ENCODE data around the gene ITSN1.

Gene ITSN1

GRCh38 chr21:33733601-33734000, 91.3 kb downstream of the ITSN1 start:
- no peak for DNase-seq

DNA sequence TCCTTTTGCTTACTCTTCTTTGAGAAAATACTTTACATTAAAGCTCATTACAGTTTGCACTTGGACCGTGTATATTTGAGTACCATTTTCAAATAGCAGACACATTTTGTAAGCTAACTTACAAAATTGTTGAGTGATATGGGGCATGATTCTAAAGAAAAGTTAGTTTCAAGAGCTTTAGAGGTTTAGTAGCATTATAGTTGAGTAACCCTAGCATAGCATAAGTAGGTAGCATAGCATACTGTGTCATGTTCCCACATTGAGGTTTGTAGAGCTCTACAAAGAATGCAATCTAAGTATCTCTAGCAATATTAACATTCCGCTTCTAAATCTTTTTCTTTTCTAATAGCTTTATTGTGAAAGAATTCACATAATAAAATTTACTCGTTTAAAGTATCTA, 92.0 kb downstream of the ITSN1 start:
- DNase-seq, result no peak

DNA sequence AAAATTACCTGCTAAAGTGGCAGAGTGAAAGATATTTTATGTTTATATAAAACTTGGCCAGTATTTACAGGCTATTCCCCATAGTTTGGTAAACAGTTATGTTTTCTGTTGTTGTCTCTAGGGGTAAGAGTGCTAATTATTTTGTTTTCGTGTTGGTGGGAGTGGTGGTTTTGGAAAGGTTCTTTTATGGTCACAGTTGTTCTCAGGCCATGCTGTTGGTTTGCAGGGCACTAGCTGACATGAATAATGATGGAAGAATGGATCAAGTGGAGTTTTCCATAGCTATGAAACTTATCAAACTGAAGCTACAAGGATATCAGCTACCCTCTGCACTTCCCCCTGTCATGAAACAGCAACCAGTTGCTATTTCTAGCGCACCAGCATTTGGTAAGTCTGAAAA, 92.5 kb downstream of the ITSN1 start:
- no peak for DNase-seq

DNA sequence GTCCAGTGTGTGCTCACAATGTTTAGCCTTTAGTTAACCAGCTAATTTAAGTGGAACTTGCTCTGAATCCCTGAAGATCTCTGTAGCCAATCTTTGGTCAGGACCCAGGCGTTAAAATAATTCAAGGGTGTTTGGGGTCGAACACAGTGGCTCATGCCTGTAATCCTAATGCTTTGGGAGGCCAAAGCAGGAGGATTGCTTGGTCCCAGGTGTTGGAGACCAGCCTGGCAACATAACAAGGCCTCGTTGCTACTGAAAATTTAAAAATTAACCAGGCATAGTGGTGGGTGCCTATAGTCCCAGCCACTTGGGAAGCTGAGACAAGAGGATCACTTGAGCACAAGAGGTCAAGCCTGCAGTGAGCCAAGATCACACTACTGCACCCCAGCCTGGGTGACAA, 94.3 kb downstream of the ITSN1 start:
- DNase-seq, result no peak

GRCh38 chr21:33739701-33740100, 97.4 kb downstream of the ITSN1 start:
- DNase-seq, result no peak

DNA sequence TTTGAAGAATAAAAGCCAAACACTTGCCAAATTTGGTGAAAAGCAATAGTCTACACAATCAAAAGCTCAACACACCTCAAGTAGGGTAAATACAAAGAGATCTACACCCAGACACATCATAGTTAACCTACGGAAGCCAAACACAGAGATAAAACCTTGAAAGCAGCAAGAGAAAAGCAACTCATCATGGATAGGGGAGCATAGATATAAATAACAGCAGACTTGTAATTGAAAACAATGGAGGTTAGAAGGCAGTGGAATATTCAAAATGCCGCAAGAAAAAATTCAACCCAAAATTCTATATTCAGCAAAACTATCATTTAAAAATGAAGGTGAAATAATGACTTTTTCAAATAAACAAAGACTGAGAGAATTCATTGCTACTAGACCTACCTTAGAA, 105.1 kb downstream of the ITSN1 start:
- DNase-seq, result no peak

GRCh38 chr21:33748903-33749302, 106.6 kb downstream of the ITSN1 start:
- no peak for DNase-seq

DNA sequence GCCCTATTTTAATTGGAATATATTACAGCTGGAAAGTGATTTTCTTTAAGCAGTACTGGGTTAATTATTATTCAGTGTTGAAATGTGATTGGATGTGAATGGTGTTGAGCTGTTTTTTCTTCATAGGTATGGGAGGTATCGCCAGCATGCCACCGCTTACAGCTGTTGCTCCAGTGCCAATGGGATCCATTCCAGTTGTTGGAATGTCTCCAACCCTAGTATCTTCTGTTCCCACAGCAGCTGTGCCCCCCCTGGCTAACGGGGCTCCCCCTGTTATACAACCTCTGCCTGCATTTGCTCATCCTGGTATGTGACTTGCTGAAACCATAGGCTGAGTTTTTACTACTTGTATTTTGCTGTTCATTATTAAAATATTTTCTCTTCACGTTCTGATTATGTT, 107.7 kb downstream of the ITSN1 start:
- DNase-seq, result no peak

GRCh38 chr21:33751120-33751519, 108.8 kb downstream of the ITSN1 start:
- no peak for DNase-seq

DNA sequence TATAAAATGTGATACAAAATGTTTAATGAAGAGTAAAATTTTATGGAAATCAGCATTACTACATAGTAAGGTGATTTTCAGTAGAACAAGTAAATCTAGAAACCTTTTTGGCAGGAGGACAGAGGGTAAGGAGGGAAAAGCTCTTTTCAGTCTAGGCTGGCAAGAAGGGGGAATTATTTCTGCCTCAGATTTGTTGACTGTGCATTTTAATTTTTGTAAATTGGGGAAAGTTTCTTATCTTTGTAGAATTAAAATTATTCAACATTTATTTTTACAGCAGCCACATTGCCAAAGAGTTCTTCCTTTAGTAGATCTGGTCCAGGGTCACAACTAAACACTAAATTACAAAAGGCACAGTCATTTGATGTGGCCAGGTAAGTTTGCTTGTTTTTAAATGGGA, 109.2 kb downstream of the ITSN1 start:
- DNase-seq, result no peak

- no peak for DNase-seq
These were observed 110.0 kb downstream of the ITSN1 start for GRCh38 chr21:33752260-33752659.

GRCh38 chr21:33753886-33754285, 111.6 kb downstream of the ITSN1 start:
- no peak for DNase-seq

- DNase-seq, result no peak
These were observed 112.2 kb downstream of the ITSN1 start for GRCh38 chr21:33754481-33754880.

DNA sequence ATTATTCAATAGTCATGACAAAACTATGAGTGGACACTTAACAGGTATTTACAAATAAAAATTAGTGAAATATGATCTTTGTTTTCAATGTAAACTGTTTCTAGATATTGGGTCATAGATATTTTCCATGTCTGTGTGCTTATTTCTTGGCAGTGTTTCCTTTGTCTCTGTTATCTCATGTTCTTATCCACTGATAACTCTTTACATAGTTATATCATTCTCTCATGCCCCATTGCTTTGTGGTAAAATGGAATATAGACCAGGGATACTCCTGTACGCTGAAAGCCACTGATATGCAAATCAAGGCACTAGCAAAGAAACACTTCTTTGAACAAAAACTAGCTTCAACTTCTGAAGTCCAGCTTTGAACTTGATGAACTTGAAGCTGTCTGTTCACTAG, 113.1 kb downstream of the ITSN1 start:
- no peak for DNase-seq

GRCh38 chr21:33760641-33761440, 118.5 kb downstream of the ITSN1 start:
- DNase-seq, result no peak

DNA sequence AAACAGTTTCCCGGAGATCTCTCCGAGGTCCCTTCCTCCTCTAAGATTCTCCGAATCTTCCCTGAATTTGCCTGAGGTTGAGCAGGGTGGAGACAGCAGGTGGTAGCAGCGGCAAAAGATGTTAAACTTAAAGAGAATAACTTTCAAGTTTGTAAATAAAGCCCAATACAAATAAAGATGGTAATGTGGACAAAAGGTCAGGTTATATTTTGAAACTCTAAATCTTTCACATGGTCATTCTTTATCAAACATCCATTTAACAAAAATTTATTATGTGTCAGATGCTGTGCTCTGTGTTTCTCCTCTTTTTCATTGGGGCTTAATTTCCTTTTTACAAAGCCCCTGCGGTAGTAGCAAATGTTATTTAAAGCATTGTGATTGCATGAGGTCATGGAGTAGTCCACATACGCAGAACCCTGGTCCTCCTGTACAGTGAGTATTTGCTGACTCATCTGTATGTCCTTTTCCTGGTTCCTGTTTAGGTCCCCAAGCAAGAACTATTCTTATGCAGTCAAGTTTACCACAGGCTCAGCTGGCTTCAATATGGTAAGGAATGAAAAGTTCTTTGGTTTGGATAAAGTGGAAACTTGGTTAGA, 119.2 kb downstream of the ITSN1 start:
- DNase-seq, result no peak

GRCh38 chr21:33762803-33763581, 120.7 kb downstream of the ITSN1 start:
- DNase-seq, result no peak

- DNase-seq, result no peak
These were observed 121.2 kb downstream of the ITSN1 start for GRCh38 chr21:33763582-33763899.

DNA sequence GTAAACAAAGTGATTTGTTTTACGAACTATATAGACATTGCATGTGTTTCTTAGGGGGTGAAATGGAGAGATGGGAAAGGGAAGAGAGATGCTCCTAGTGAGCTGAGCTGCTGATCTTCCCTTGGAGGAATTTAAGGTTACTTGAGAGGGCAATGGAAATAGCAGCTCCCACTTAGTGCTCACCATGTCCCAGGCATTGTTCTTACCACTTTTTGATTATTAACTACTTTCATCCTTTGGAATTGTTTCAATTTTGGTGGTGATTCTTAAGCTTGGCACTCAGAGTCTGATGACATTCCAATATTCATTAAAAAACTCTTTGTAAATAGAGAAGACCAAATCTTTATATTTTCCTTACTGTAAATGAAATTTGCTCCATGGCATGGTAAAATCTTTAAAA, 124.9 kb downstream of the ITSN1 start:
- DNase-seq, result no peak

- DNase-seq, result no peak
These were observed 125.7 kb downstream of the ITSN1 start for GRCh38 chr21:33767960-33768359.

- no peak for DNase-seq
These were observed 126.8 kb downstream of the ITSN1 start for GRCh38 chr21:33769057-33769456.

DNA sequence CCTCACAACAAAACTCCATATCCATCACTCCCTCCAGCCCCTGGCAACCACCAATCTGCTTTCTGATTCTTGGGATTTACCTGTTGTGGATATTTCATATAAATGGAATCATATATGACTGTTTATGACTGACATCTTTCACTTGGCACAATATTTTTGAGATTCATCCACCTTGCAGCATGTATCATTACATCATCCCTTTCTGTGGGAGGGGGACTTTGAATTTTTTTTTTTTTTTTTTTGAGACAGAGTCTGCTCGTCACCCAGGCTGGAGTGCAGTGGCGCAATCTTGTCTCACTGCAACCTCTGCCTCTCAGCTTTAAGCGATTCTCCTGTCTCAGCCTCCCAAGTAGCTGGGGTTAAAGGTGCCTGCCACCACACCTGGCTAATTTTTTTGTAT, 128.2 kb downstream of the ITSN1 start:
- no peak for DNase-seq

DNA sequence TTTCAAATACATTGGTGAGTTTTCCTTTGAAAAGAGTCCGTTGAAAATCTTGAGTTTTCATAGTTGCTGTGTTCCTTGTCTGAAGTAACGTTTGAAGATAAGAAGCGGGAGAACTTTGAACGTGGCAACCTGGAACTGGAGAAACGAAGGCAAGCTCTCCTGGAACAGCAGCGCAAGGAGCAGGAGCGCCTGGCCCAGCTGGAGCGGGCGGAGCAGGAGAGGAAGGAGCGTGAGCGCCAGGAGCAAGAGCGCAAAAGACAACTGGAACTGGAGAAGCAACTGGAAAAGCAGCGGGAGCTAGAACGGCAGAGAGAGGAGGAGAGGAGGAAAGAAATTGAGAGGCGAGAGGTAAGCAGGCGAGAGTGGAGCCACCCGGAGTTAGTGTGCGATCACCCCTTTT, 129.7 kb downstream of the ITSN1 start:
- no peak for DNase-seq

GRCh38 chr21:33774551-33774950, 132.2 kb downstream of the ITSN1 start:
- no peak for DNase-seq
